Breast epithelium (tissue), 3 donors: ENCODE data around the gene SPPL3.

ENCODE experiments used
- CTCF ChIP-seq, 3 donors: fragments of 450-650 bp; IDR thresholded peaks; one replicate each; pipeline ENCODE4 v1.5.1; 2016 to 2017; ENCODE audit warnings: antibody characterized with exemption in 3 of 3, mild to moderate bottlenecking in 3 of 3, moderate library complexity in 3 of 3
- POLR2A ChIP-seq: fragments of 450-650 bp; IDR thresholded peaks from one replicate; pipeline ENCODE4 v1.6.1; 2016; ENCODE audit warnings: antibody characterized with exemption, mild to moderate bottlenecking, moderate library complexity
- POLR2AphosphoS5 ChIP-seq, 3 donors: sonication (generic); formaldehyde crosslinking; IDR thresholded peaks; one replicate each; pipeline ENCODE4 v1.6.1; 2017; ENCODE audit warnings: antibody characterized with exemption in 3 of 3

GRCh38 chr12:120855823-120856588, 48.2 kb downstream of the SPPL3 start:
- no peak for TF ChIP-seq CTCF (IDR thresholded peaks at IDR 0.05)
- TF ChIP-seq POLR2A = no peak
- no peak for TF ChIP-seq POLR2AphosphoS5 (IDR thresholded peaks at IDR 0.05)
